Thoracic aorta (tissue), 2 donors: Measurements from ENCODE around the gene VGF. TPM values are rescaled to one million over a fixed set of nuclear protein-coding genes. Genes with fewer than 3 reads are reported as not detected.
A peak's percentile ranks its signal among the peaks of the same experiment; 100 is the strongest.

Experiments
- ATAC-seq: fragments of 150-250 bp; one replicate; pipeline ENCODE4 v1.8.0; 2017; ENCODE audit warnings: low read depth; ENCODE audit not compliant: insufficient number of reproducible peaks, low FRiP score
- DNase-seq: peaks from one replicate; pipeline ENCODE4 v3.0.0-alpha.2; 2020; ENCODE audit warnings: low spot score
- H3K27ac ChIP-seq, 2 donors: fragments of 200-600 bp; sonication (generic); 1 replicate in 1 of 2; 2 replicates in 1 of 2; pipeline ENCODE4 v1.5.1; 2016; ENCODE audit warnings: mild to moderate bottlenecking in 2 of 2, moderate library complexity in 2 of 2
- H3K27me3 ChIP-seq: fragments of 200-600 bp; sonication (generic); replicated peaks from 2 replicates; pipeline ENCODE4 v1.6.0; 2016; ENCODE audit warnings: mild to moderate bottlenecking; ENCODE audit not compliant: insufficient read depth
- H3K36me3 ChIP-seq: fragments of 200-600 bp; sonication (generic); one replicate; pipeline ENCODE4 v1.5.1; 2016
- H3K4me1 ChIP-seq, 2 donors: fragments of 200-600 bp; sonication (generic); 1 replicate in 1 of 2; 2 replicates in 1 of 2; pipeline versions ENCODE4 v1.5.1 to v1.6.0; 2016; ENCODE audit warnings: low read depth in 2 of 2, mild to moderate bottlenecking in 1 of 2; ENCODE audit not compliant: control insufficient read depth in 1 of 2
- H3K4me3 ChIP-seq: fragments of 200-600 bp; sonication (generic); 2 replicates; pipeline ENCODE4 v1.5.1; 2016; ENCODE audit warnings: mild to moderate bottlenecking
- H3K9me3 ChIP-seq: fragments of 200-600 bp; sonication (generic); 2 replicates; pipeline ENCODE4 v1.5.1; 2016
- total RNA-seq, 2 donors: library from RNA; depleted of rRNA; stranded (reverse); fragments of >200 nt; gene quantifications; one replicate each; pipeline versions ENCODE4 v1.1.0 to v1.2.3, GENCODE V29; 2016
- TF ChIP-seq, protein P1 (sequence below): fragments of 200-600 bp; sonication (generic); IDR thresholded peaks from one replicate; pipeline ENCODE4 v1.5.1; 2019; ENCODE audit warnings: antibody characterized with exemption

Gene VGF
- total RNA-seq, 2 donors from 2014 or later, result not detected

DNA sequence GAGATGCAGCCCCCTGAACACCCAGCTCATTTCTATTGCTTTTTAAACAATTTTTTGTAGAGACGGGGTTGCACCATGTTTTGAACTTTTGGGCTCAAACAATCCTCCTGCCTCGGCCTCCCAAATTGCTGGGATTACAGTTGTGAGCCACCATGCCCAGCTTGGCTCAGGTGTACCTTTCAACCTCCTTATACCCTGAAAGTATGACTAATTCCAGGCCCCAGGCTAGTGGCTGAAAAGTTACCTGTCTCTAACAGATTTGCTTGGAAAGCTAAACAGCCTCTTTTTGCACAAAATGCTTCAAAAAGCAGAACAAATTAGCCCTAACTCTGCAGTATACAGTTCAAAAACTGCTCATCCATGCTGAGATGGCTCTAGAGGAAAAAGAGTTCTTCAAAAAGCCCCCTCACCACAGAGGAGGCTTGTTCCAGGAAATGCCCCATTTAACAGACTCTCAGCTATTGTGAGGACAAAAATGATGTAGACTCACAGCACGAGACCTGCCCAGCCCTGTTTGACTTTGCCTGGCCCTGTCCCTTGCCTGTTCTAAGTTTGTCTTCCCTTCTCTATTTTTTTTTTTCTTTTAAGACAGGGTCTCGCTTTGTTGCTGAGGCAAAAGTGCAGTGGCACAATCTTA, 24.5 kb downstream of the VGF start:
- no peaks in the 10 kb centered on the region for H3K9me3 ChIP-seq
- no peak for DNase-seq
- H3K4me3 ChIP-seq, result no peak overlapping the region
- peaks cover 19% of the 10 kb centered on the region for H3K36me3 ChIP-seq
- no peak overlapping the region for H3K27ac ChIP-seq
- ATAC-seq, result no peak
- H3K4me1 ChIP-seq, result peaks cover 9 to 35% of the 10 kb centered on the region in 2 donors
- TF ChIP-seq, protein P1, sequence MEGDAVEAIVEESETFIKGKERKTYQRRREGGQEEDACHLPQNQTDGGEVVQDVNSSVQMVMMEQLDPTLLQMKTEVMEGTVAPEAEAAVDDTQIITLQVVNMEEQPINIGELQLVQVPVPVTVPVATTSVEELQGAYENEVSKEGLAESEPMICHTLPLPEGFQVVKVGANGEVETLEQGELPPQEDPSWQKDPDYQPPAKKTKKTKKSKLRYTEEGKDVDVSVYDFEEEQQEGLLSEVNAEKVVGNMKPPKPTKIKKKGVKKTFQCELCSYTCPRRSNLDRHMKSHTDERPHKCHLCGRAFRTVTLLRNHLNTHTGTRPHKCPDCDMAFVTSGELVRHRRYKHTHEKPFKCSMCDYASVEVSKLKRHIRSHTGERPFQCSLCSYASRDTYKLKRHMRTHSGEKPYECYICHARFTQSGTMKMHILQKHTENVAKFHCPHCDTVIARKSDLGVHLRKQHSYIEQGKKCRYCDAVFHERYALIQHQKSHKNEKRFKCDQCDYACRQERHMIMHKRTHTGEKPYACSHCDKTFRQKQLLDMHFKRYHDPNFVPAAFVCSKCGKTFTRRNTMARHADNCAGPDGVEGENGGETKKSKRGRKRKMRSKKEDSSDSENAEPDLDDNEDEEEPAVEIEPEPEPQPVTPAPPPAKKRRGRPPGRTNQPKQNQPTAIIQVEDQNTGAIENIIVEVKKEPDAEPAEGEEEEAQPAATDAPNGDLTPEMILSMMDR, result no peak
- H3K27me3 ChIP-seq, result no peaks in the 10 kb centered on the region

DNA sequence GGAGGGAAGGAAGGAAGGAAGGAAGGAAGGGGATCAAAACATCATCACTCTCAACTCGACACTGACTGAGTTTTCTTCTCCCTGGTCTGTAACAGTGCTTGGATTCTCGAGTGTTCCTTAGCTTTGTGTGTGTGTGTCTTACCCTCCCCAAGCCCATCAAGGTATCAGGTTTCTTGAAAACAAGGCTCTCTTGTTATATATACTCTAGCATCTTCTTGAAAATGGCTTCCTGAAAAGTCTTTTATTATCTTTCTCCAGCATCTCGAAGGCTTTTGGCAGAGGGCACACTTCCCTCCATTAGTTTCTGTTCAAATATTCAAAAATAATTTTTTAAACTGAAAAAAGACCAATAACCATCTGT, 25.1 kb downstream of the VGF start:
- Histone ChIP-seq H3K4me3 (no peak overlapping the region), H3K27ac (no peak overlapping the region), H3K4me1 (peaks cover 9 to 40% of the 10 kb centered on the region in 2 donors), H3K36me3 (peaks cover 24% of the 10 kb centered on the region), H3K9me3 (no peaks in the 10 kb centered on the region), H3K27me3 (no peaks in the 10 kb centered on the region)
- DNase-seq, result no peak
- no peak for ATAC-seq
- TF ChIP-seq, protein P1, result no peak

DNA sequence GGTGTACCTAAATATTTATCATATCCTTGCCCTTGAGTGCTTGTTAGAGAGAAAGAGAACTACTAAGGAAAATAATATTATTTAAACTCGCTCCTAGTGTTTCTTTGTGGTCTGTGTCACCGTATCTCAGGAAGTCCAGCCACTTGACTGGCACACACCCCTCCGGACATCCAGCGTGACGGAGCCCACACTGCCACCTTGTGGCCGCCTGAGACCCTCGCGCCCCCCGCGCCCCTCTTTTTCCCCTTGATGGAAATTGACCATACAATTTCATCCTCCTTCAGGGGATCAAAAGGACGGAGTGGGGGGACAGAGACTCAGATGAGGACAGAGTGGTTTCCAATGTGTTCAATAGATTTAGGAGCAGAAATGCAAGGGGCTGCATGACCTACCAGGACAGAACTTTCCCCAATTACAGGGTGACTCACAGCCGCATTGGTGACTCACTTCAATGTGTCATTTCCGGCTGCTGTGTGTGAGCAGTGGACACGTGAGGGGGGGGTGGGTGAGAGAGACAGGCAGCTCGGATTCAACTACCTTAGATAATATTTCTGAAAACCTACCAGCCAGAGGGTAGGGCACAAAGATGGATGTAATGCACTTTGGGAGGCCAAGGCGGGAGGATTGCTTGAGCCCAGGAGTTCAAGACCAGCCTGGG, 27.0 kb downstream of the VGF start:
- no peaks in the 10 kb centered on the region for H3K9me3 ChIP-seq
- H3K27me3 ChIP-seq, result no peaks in the 10 kb centered on the region
- ATAC-seq (peak; percentile 78), DNase-seq (peak; percentile 97)
- H3K36me3 ChIP-seq, result peaks cover 25% of the 10 kb centered on the region
- peak overlapping the region; percentile 74 to 94 for H3K27ac ChIP-seq
- TF ChIP-seq, protein P1, result peak; percentile 88
- peaks cover 9 to 38% of the 10 kb centered on the region in 2 donors for H3K4me1 ChIP-seq
- peak overlapping the region; percentile 59 for H3K4me3 ChIP-seq

DNA sequence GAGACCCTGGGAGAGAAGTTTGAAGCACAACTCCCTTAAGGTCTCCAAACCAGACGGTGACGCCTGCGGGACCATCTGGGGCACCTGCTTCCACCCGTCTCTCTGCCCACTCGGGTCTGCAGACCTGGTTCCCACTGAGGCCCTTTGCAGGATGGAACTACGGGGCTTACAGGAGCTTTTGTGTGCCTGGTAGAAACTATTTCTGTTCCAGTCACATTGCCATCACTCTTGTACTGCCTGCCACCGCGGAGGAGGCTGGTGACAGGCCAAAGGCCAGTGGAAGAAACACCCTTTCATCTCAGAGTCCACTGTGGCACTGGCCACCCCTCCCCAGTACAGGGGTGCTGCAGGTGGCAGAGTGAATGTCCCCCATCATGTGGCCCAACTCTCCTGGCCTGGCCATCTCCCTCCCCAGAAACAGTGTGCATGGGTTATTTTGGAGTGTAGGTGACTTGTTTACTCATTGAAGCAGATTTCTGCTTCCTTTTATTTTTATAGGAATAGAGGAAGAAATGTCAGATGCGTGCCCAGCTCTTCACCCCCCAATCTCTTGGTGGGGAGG, 27.6 kb downstream of the VGF start:
- Histone ChIP-seq H3K27ac (peak overlapping the region; percentile 74 to 94), H3K36me3 (peaks cover 25% of the 10 kb centered on the region), H3K9me3 (no peaks in the 10 kb centered on the region), H3K4me3 (peak overlapping the region; percentile 59), H3K27me3 (no peaks in the 10 kb centered on the region), H3K4me1 (peaks cover 9 to 39% of the 10 kb centered on the region in 2 donors)
- ATAC-seq (no peak), DNase-seq (no peak)
- TF ChIP-seq, protein P1, result no peak

DNA sequence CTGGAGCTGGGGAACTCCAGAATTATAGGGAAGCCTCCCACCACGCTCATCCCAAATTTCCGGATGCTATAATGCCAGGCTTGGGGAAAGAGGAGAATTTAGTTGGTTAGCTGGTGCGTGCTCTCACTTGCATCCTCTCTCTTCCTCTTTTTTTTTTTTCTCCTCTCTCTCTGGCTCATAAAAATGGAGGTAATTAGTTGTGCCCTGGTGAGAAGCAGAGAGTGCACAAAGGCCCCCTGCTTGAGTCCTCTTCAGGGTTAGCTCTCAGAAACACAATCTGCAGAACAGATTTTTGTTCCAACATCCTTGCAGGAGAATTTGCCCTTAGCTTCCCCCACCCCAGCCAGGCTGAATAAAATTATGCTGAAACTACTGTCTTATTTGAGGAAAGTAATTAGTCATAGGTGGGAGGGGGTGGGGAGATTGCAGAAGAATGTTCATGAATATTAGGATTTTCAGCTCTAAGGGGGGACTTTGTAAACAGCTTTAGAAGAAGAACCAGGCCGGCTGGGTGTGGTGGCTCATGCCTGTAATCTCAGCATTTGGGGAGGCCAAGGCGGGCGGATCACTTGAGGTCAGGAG, 30.9 kb downstream of the VGF start:
- Histone ChIP-seq H3K4me3 (no peak overlapping the region), H3K36me3 (peaks cover 47% of the 10 kb centered on the region), H3K27ac (peak overlapping the region; percentile 3 to 11), H3K9me3 (no peaks in the 10 kb centered on the region), H3K4me1 (peaks cover 9 to 68% of the 10 kb centered on the region in 2 donors), H3K27me3 (no peaks in the 10 kb centered on the region)
- TF ChIP-seq, protein P1, result no peak
- DNase-seq (no peak), ATAC-seq (no peak)
